ENCODE data around the gene POLD1. TPM values are rescaled to one million over a fixed set of nuclear protein-coding genes. Genes with fewer than 3 reads are reported as not detected.

Gene POLD1
- total and polyA plus RNA-seq, 5 experiments from 2014 or later = 26.0 to 40.8 (median 34.4) TPM

GRCh38 chr19:50422397-50423278, 38.5 kb downstream of the POLD1 start:
- Mint-ChIP-seq H3K27ac (no peak overlapping the region), H3K9me3 (peaks cover 0 to 3% (median 0%) of the 10 kb centered on the region in 9 donors), H3K4me3 (peak overlapping the region in 1 of 10 donors; percentile 32), H3K36me3 (peaks cover 0 to 4% (median 0%) of the 10 kb centered on the region in 3 donors), H3K27me3 (peaks cover 17 to 52% (median 23%) of the 10 kb centered on the region in 5 donors), H3K4me1 (peaks cover 6 to 24% (median 14%) of the 10 kb centered on the region in 4 donors)
- DNase-seq = no peak
- POLR2A ChIA-PET = no interaction called here
- ATAC-seq = no peak

DNA sequence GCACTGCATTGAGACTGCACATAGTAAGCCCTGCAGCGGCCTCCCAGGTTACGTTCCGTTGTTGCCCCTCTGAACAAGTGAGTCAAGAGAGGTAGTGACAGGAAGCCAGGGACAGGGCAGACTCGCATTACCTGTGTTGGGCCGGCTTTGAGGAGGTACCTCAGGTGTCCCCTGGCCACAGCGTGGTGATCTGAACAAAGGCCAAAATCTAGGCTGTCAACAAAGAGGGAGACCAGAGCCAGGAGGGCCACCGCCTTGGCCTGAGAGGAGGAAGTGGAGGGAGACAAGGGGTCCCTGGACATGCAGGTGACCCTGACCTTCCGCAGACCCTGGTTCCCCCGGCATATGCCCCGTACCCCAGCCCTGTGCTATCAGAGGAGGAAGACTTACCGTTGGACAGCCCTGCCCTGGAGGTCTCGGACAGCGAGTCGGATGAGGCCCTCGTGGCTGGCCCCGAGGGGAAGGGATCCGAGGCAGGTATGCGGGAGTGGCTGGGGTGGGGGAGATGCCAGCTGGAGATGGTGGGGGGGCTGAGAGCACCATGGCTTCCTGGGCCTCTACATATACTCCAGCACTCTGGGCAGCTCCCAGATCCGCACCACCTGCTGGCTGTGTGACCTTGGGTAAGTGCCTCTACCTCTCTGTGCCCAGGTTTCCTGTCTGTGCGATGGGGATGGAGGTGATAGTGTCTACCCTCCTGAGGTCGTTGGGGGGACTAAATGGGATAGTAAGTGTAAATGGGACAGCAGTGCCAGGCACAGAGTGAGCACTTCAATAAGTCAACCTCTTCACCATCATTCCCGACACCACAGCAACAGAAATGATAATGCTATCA, 39.3 kb downstream of the POLD1 start:
- no peak overlapping the region for H3K27ac Mint-ChIP-seq
- peaks cover 6 to 29% (median 14%) of the 10 kb centered on the region in 4 donors for H3K4me1 Mint-ChIP-seq
- H3K4me3 Mint-ChIP-seq = no peak overlapping the region
- POLR2A ChIA-PET = no interaction called here
- DNase-seq = no peak
- H3K9me3 Mint-ChIP-seq = peaks cover 0 to 3% (median 0%) of the 10 kb centered on the region in 9 donors
- no peak for ATAC-seq
- H3K27me3 Mint-ChIP-seq = peaks cover 17 to 52% (median 23%) of the 10 kb centered on the region in 5 donors
- peaks cover 0 to 4% (median 0%) of the 10 kb centered on the region in 3 donors for H3K36me3 Mint-ChIP-seq

DNA sequence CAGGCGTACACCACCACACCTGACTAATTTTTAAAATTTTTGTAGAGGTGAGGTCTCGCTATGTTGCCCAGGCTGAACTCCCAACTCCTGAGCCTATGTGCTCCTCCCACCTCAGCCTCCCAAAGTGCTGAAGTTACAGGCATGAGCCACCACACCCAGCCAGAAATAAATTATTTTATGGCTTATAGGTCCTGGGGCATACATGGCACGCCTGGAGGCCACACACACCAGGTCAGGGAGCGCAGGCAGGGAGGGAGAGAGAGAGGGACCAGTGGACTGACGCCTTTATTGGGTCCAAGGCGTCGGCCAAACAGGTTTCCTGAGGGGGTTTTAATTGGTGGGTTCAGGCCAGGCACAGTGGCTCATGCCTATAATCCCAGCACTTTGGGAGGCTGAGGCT, 41.4 kb downstream of the POLD1 start:
- H3K27ac Mint-ChIP-seq = no peak overlapping the region
- H3K36me3 Mint-ChIP-seq = no peaks in the 10 kb centered on the region
- POLR2A ChIA-PET = no interaction called here
- peaks cover 0 to 3% (median 0%) of the 10 kb centered on the region in 9 donors for H3K9me3 Mint-ChIP-seq
- DNase-seq (no peak), ATAC-seq (no peak)
- peaks cover under 1 to 28% (median 3%) of the 10 kb centered on the region in 4 donors for H3K4me1 Mint-ChIP-seq
- H3K27me3 Mint-ChIP-seq = peaks cover 6 to 40% (median 14%) of the 10 kb centered on the region in 5 donors
- no peak overlapping the region for H3K4me3 Mint-ChIP-seq

DNA sequence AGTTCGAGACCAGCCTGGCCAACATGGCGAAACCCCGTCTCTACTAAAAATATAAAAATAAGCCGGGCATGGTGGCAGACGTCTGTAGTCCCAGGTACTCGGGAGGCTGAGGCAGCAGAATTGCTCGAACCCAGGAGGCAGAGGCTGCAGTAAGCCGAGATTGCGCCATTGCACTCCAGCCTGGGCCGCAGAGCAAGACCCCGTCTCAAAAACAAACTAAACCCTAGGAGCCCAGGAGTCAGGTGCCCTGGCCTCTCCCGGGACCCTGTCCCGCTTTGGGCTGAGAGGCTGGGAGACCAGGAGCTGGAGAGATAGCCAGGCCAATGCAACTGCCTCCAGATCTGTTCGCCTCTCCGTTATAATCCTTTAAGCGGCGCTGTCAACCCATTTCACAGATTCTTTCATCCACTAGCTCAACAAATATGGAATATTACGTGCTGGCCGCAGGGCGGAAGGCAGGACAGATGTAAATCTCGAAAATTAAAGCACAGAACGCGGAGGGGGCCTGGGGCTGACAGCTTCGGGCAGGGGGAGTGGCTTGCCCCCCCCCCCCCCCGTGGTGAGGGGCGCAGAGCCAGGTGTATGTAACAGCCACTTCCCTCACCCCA, 43.3 kb downstream of the POLD1 start:
- no peak for ATAC-seq
- Mint-ChIP-seq H3K36me3 (no peaks in the 10 kb centered on the region), H3K4me3 (peak overlapping the region in 9 of 10 donors; percentile 24 to 71 (median 60)), H3K9me3 (no peaks in the 10 kb centered on the region), H3K4me1 (peaks cover 8 to 33% (median 13%) of the 10 kb centered on the region in 4 donors), H3K27me3 (peaks cover 0 to 25% (median 6%) of the 10 kb centered on the region in 5 donors), H3K27ac (peak overlapping the region in 1 of 10 donors; percentile 59)
- DNase-seq = no peak
- POLR2A ChIA-PET = no interaction called here

DNA sequence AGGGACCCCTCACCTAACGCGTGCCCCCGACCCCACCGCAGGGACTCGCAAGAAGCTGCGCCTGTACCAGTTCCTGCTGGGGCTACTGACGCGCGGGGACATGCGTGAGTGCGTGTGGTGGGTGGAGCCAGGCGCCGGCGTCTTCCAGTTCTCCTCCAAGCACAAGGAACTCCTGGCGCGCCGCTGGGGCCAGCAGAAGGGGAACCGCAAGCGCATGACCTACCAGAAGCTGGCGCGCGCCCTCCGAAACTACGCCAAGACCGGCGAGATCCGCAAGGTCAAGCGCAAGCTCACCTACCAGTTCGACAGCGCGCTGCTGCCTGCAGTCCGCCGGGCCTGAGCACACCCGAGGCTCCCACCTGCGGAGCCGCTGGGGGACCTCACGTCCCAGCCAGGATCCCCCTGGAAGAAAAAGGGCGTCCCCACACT, 43.9 kb downstream of the POLD1 start:
- ATAC-seq = peak; percentile 19 to 50
- Mint-ChIP-seq H3K4me1 (peaks cover 8 to 35% (median 14%) of the 10 kb centered on the region in 4 donors), H3K36me3 (no peaks in the 10 kb centered on the region), H3K27ac (peak overlapping the region in 3 of 10 donors; percentile 35 to 59 (median 37)), H3K9me3 (no peaks in the 10 kb centered on the region), H3K4me3 (peak overlapping the region in 8 of 10 donors; percentile 39 to 71 (median 60)), H3K27me3 (peaks cover 0 to 26% (median 8%) of the 10 kb centered on the region in 5 donors)
- POLR2A ChIA-PET = no interaction called here
- DNase-seq = peak in 9 of 10 donors; percentile 4 to 70 (median 45)

DNA sequence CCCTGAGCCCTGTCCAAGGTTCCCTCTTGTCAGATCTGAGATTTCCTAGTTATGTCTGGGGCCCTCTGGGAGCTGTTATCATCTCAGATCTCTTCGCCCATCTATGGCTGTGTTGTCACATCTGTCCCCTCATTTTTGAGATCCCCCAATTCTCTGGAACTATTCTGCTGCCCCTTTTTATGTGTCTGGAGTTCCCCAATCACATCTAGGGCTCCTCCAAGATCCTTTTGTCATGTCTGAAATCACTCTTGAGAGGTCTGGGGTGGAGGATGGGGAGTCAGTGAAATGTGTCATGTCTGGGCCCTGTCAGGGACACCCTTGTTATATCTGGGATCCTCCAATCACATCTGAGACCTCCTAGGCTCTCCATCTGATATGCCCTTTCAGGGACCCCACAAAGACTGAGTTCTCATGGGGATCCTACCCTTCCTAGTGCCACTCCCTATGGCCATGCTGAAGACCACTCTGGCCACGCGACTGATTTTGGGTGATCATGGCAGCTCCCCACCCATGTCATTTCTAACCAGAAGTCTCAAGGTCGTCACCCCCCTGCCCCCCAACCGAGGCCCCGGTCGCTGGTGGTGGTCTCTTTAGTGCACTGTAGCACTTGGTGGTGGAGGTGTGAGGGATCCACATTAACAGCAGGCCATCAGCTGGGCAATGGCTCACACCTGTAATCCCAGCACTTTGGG, 44.8 kb downstream of the POLD1 start:
- ATAC-seq (no peak), DNase-seq (no peak)
- Mint-ChIP-seq H3K9me3 (no peaks in the 10 kb centered on the region), H3K4me1 (peaks cover 8 to 38% (median 14%) of the 10 kb centered on the region in 4 donors), H3K36me3 (no peaks in the 10 kb centered on the region), H3K27ac (peak overlapping the region in 4 of 10 donors; percentile 4 to 64 (median 60)), H3K4me3 (peak overlapping the region in 9 of 10 donors; percentile 2 to 78 (median 54)), H3K27me3 (peaks cover 0 to 25% (median 11%) of the 10 kb centered on the region in 5 donors)
- POLR2A ChIA-PET = no interaction called here

GRCh38 chr19:50430888-50431342, 46.8 kb downstream of the POLD1 start:
- Mint-ChIP-seq H3K36me3 (no peaks in the 10 kb centered on the region), H3K9me3 (no peaks in the 10 kb centered on the region), H3K27ac (peak overlapping the region in 8 of 10 donors; percentile 25 to 92 (median 80)), H3K4me1 (peaks cover 8 to 44% (median 14%) of the 10 kb centered on the region in 4 donors), H3K27me3 (peaks cover 3 to 24% (median 11%) of the 10 kb centered on the region in 5 donors), H3K4me3 (peak overlapping the region; percentile 85 to 95 (median 93))
- ATAC-seq = no peak
- DNase-seq = no peak
- POLR2A ChIA-PET = no interaction called here

- POLR2A ChIA-PET = interaction anchor here (0.6 kb wide), 1 partner anchor 504 kb away, joined by 3 read pairs; no protein-coding TSS in a partner anchor
- Mint-ChIP-seq H3K27ac (peak overlapping the region; percentile 66 to 94 (median 90)), H3K9me3 (no peaks in the 10 kb centered on the region), H3K27me3 (peaks cover 3 to 24% (median 11%) of the 10 kb centered on the region in 5 donors), H3K4me1 (peaks cover 8 to 44% (median 14%) of the 10 kb centered on the region in 4 donors), H3K4me3 (peak overlapping the region; percentile 85 to 95 (median 93)), H3K36me3 (no peaks in the 10 kb centered on the region)
- DNase-seq (peak; percentile 78 to 97 (median 88)), ATAC-seq (peak; percentile 92 to 93)
Observed at GRCh38 chr19:50431343-50432220, 47.4 kb downstream of the POLD1 start.

- ATAC-seq (no peak), DNase-seq (peak in 1 of 10 donors; percentile 7)
- POLR2A ChIA-PET = interaction anchor here (0.6 kb wide), 2 partner anchors 44 to 504 kb away, joined by 3 read pairs; no protein-coding TSS in a partner anchor
- Mint-ChIP-seq H3K27me3 (peaks cover 3 to 23% (median 11%) of the 10 kb centered on the region in 5 donors), H3K36me3 (no peaks in the 10 kb centered on the region), H3K27ac (peak within 1 kb of the TSS; percentile 4 to 94 (median 90)), H3K9me3 (no peaks in the 10 kb centered on the region), H3K4me1 (peaks cover 8 to 46% (median 14%) of the 10 kb centered on the region in 4 donors), H3K4me3 (peak within 1 kb of the TSS; percentile 85 to 95 (median 93))
Observed at GRCh38 chr19:50432221-50433028, 48.3 kb downstream of the POLD1 start, which contains the start of gene MYBPC2. Gene MYBPC2 (plus strand): TSS chr19:50432892. CDS start chr19:50432954, 62 bp downstream.
